A673 (cell line): ENCODE results near the gene EYS. TPM values are rescaled to one million over a fixed set of nuclear protein-coding genes. Genes with fewer than 3 reads are reported as not detected.
A peak's percentile ranks its signal among the peaks of the same experiment; 100 is the strongest.
"Not testable (repeated sequence)": the region's sequence is repeated elsewhere in the genome, so short reads cannot be mapped to it uniquely, and the experiment has no call there.

ENCODE experiments used
- BruUV-seq: library from RNA; stranded (reverse); fragments of 400-500 nt; replicated peaks from 2 replicates; lab custom pipeline; 2021; lab: Mats Ljungman, UMichigan
- CTCF ChIA-PET: fragments of 300-600 bp; sonication (Branson Sonifier 250); formaldehyde crosslinking; loops from one replicate; lab custom pipeline; 2022; ENCODE audit warnings: antibody characterized with exemption; lab: Charles Lee
- POLR2A ChIA-PET: fragments of 300-600 bp; sonication (Branson Sonifier 250); formaldehyde crosslinking; loops from one replicate; lab custom pipeline; 2022; ENCODE audit warnings: antibody characterized with exemption; ENCODE audit not compliant: low non-redundant PET; lab: Charles Lee
- DNase-seq: peaks from one replicate; pipeline ENCODE4 v3.0.0-alpha.2; 2015; ENCODE audit warnings: low spot score
- H3K27ac ChIP-seq: fragments of 200-600 bp; sonication (generic); 2 replicates; pipeline ENCODE4 v1.5.1; 2016; ENCODE audit warnings: mixed run types, low read depth, mild to moderate bottlenecking, mixed read lengths, antibody characterized with exemption, low read length; ENCODE audit not compliant: poor library complexity, severe bottlenecking
- H3K27me3 ChIP-seq: fragments of 200-600 bp; sonication (generic); replicated peaks from 2 replicates; pipeline ENCODE4 v1.6.1; 2017; ENCODE audit warnings: mixed run types, low read depth, mild to moderate bottlenecking, mixed read lengths, antibody characterized with exemption, low read length; ENCODE audit not compliant: insufficient read depth, poor library complexity
- H3K36me3 ChIP-seq: fragments of 200-600 bp; sonication (generic); 2 replicates; pipeline ENCODE4 v1.6.1; 2016; ENCODE audit warnings: mixed run types, mild to moderate bottlenecking, mixed read lengths, antibody characterized with exemption, low read length; ENCODE audit not compliant: insufficient read depth, poor library complexity, severe bottlenecking
- H3K4me1 ChIP-seq: fragments of 200-600 bp; sonication (generic); 2 replicates; pipeline ENCODE4 v1.6.1; 2017; ENCODE audit warnings: mixed run types, mild to moderate bottlenecking, mixed read lengths, antibody characterized with exemption, low read length; ENCODE audit not compliant: insufficient read depth, poor library complexity, severe bottlenecking
- H3K4me3 ChIP-seq: fragments of 200-600 bp; sonication (generic); 2 replicates; pipeline ENCODE4 v1.5.1; 2016; ENCODE audit warnings: low read depth, mixed run types, mild to moderate bottlenecking, mixed read lengths, low read length; ENCODE audit not compliant: poor library complexity, severe bottlenecking
- H3K9me3 ChIP-seq: fragments of 200-600 bp; sonication (generic); 2 replicates; pipeline ENCODE4 v1.6.1; 2016; ENCODE audit warnings: mixed run types, low read depth, mild to moderate bottlenecking, mixed read lengths, antibody characterized with exemption, low read length; ENCODE audit not compliant: poor library complexity, severe bottlenecking
- EZH2 ChIP-seq: fragments of 200-600 bp; sonication (generic); IDR thresholded peaks from 2 replicates; pipeline ENCODE4 v1.6.1; 2017; ENCODE audit warnings: borderline replicate concordance, low read depth, mild to moderate bottlenecking, mixed read lengths, antibody characterized with exemption, low read length; ENCODE audit not compliant: poor library complexity, severe bottlenecking
- intact Hi-C: fragments of 100-400 bp; cut with micrococcal nuclease; formaldehyde crosslinking; loops from one replicate; pipeline ENCODE4 v1.10.0; 2022; ENCODE audit not compliant: unreplicated experiment
- total RNA-seq: library from RNA; stranded (reverse); gene quantifications from 2 replicates; pipeline ENCODE4 v1.2.3, GENCODE V29; 2021
- TF ChIP-seq, protein P1 (sequence below): fragments of 300-800, 200-600 bp; sonication (generic); conservative IDR thresholded peaks from 2 replicates; pipeline ENCODE4 v1.5.1; 2017; ENCODE audit warnings: low read depth, mild to moderate bottlenecking, antibody characterized with exemption, low read length, moderate library complexity, mixed read lengths

Gene EYS
- total RNA-seq, 1 experiment from 2014 or later, result 0.47 TPM

DNA sequence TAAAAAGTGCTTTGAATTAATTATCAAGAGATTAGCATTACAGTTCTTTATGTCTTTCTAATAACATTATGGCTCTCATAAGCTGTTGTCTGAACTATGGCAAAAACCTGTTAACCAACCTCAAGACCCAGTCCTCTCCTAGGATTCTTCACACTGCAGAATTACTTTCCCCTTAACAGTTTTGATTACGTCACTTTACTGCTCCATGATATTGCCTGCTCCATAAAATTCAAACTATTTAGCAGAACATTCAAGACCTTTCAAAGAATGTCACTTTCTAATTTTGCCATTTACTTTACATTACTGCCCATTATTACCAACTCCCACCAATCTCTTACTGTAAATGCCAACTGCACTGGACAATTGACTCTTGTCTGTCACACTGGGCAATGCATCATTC lies 1227.9 kb downstream of the EYS start:
- Histone ChIP-seq H3K9me3 (no peaks in the 10 kb centered on the region), H3K27ac (no peak overlapping the region), H3K4me1 (no peaks in the 10 kb centered on the region), H3K27me3 (no peaks in the 10 kb centered on the region), H3K36me3 (no peaks in the 10 kb centered on the region), H3K4me3 (no peak overlapping the region)
- ChIA-PET CTCF (no interaction called here), POLR2A (no interaction called here)
- no peak for DNase-seq
- TF ChIP-seq EZH2, result no peak
- TF ChIP-seq, protein P1, sequence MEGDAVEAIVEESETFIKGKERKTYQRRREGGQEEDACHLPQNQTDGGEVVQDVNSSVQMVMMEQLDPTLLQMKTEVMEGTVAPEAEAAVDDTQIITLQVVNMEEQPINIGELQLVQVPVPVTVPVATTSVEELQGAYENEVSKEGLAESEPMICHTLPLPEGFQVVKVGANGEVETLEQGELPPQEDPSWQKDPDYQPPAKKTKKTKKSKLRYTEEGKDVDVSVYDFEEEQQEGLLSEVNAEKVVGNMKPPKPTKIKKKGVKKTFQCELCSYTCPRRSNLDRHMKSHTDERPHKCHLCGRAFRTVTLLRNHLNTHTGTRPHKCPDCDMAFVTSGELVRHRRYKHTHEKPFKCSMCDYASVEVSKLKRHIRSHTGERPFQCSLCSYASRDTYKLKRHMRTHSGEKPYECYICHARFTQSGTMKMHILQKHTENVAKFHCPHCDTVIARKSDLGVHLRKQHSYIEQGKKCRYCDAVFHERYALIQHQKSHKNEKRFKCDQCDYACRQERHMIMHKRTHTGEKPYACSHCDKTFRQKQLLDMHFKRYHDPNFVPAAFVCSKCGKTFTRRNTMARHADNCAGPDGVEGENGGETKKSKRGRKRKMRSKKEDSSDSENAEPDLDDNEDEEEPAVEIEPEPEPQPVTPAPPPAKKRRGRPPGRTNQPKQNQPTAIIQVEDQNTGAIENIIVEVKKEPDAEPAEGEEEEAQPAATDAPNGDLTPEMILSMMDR, result no peak
- intact Hi-C loops, result no loop called here
- BruUV-seq, result no TSS peak

GRCh38 chr6:64477391-64477790 lies 1229.6 kb downstream of the EYS start:
- intact Hi-C loops, result no loop called here
- POLR2A ChIA-PET, result no interaction called here
- CTCF ChIA-PET, result no interaction called here

DNA sequence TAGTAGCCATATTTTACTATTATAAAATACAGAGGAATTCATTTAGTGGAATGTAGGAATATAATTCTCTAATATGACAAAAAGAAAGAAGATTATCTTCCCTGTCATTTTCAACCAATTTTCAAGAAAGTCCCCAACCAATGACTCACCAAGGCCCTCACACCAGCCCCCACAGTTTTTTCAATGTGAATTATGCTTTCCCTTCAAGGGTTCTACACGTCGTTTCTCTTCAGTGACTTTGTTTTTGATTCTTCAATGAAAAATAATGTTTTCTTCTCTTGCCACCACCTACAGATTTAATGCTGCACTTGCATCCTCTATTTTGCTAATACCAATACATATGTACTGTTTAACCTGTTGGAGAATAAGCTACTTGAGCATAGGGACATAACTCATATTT lies 1230.1 kb downstream of the EYS start:
- Histone ChIP-seq H3K27me3 (no peaks in the 10 kb centered on the region), H3K4me3 (no peak overlapping the region), H3K36me3 (no peaks in the 10 kb centered on the region), H3K9me3 (no peaks in the 10 kb centered on the region), H3K27ac (no peak overlapping the region), H3K4me1 (no peaks in the 10 kb centered on the region)
- POLR2A ChIA-PET, result no interaction called here
- BruUV-seq, result no TSS peak
- CTCF ChIA-PET, result no interaction called here
- no peak for DNase-seq
- TF ChIP-seq, protein P1, result no peak
- TF ChIP-seq EZH2, result no peak
- intact Hi-C loops, result no loop called here

More at GRCh38 chr6:64477391-64477790, 1229.6 kb downstream of the EYS start:
- Histone ChIP-seq H3K27ac (no peak overlapping the region), H3K36me3 (no peaks in the 10 kb centered on the region), H3K4me1 (no peaks in the 10 kb centered on the region), H3K9me3 (no peaks in the 10 kb centered on the region), H3K27me3 (no peaks in the 10 kb centered on the region), H3K4me3 (no peak overlapping the region)
- no peak for DNase-seq
- no peak for TF ChIP-seq EZH2
- TF ChIP-seq, protein P1, result no peak
- BruUV-seq, result no TSS peak

DNA sequence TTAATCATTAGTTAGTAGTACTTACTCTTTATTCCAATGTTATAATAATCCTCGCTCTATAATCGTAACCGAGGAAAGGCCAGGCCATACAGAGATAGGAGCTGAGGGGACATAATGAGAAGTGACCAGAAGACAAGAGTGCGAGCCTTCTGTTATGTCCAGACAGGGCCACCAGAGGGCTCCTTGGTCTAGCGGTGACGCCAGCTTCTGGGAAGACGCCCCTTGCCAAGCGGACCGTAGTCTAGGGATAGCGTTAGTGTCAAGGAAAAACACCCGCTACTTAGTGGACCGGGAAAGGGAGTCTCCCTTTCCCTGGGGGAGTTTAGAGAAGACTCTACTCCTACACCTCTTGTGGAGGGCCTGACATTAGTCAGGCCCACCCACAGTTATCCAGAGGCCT lies 1237.6 kb downstream of the EYS start:
- CTCF ChIA-PET, H3K27me3 ChIP-seq, intact Hi-C loops, H3K36me3 ChIP-seq, H3K4me3 ChIP-seq, H3K4me1 ChIP-seq, BruUV-seq, H3K9me3 ChIP-seq, H3K27ac ChIP-seq, POLR2A ChIA-PET: not testable (repeated sequence)
- DNase-seq, result peak; percentile 3
